ENCODE results near the gene SMCP. TPM values are rescaled to one million over a fixed set of nuclear protein-coding genes. Genes with fewer than 3 reads are reported as not detected.

The SMCP gene
- total RNA-seq, 4 donors from 2014 or later: not detected

DNA sequence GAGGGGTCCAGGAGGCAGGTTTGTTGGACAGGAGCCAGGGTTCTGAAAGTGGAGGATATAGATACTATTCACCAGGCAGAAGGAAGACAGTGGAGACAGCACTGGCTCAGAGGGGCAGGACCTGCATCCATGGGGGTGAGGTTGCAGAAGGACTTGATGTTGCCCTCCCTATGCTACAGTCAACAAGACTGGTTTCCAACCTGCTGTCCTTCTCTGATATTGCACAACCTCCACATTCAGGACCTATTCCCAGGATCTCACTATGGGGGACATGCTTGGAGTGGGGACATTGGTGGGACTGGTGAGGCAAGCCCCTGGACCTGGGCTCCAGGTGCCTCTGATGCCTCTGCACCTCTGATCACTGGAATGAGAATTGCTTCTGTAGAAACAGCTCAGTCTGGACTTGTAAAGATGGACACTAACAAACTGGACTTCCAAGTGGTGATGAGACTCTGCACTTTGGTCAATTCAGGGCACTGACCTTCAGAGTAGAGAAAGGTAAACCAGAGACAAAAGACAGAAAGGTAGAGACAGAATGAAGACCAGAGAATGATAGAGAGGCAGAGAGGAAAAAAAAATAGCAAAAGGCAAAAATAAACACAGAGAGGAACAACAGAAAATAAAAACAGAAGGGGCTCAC lies 1.6 kb downstream of the SMCP start:
- H3K36me3 ChIP-seq: no peaks in the 10 kb centered on the region
- no peak for DNase-seq (ENCODE audit: low spot score in 2 of 2)
- H3K9me3 ChIP-seq: no peaks in the 10 kb centered on the region
- H3K27me3 ChIP-seq: no peaks in the 10 kb centered on the region
- peak overlapping the region; percentile 31 for H3K27ac ChIP-seq
- peaks cover 6% of the 10 kb centered on the region for H3K4me1 ChIP-seq
- H3K4me3 ChIP-seq: no peak overlapping the region
- TF ChIP-seq, protein P1, sequence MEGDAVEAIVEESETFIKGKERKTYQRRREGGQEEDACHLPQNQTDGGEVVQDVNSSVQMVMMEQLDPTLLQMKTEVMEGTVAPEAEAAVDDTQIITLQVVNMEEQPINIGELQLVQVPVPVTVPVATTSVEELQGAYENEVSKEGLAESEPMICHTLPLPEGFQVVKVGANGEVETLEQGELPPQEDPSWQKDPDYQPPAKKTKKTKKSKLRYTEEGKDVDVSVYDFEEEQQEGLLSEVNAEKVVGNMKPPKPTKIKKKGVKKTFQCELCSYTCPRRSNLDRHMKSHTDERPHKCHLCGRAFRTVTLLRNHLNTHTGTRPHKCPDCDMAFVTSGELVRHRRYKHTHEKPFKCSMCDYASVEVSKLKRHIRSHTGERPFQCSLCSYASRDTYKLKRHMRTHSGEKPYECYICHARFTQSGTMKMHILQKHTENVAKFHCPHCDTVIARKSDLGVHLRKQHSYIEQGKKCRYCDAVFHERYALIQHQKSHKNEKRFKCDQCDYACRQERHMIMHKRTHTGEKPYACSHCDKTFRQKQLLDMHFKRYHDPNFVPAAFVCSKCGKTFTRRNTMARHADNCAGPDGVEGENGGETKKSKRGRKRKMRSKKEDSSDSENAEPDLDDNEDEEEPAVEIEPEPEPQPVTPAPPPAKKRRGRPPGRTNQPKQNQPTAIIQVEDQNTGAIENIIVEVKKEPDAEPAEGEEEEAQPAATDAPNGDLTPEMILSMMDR (IDR thresholded peaks at IDR 0.05): no peak
- TF ChIP-seq EP300 (IDR thresholded peaks at IDR 0.05) (no peak), POLR2A (IDR thresholded peaks at IDR 0.05) (no peak), POLR2AphosphoS5 (IDR thresholded peaks at IDR 0.05) (no peak)

DNA sequence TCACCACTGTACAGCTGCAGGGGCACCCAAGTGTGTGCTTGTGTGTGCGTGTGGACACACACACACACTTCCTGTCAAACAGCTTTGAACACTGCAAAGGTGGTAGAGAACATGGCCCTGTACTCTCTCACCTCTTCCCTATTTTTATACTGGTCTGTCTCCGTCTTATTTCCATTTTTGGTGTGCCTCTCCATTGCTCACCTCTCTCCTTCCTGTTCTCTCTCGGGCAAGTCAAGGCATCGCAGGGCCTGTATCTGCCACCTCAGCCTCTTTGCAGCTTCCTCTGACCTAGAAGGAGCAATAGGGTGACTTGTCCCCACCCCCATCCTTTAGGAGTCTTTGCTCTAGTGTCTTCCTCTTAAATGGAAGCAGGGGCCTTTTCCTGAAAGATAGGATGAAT lies 2.2 kb downstream of the SMCP start:
- WGBS: 74% methylated on average over 4 of the region's 4 CpGs
- DNase-seq (ENCODE audit: low spot score in 2 of 2): no peak
- Histone ChIP-seq H3K36me3 (no peaks in the 10 kb centered on the region), H3K27me3 (no peaks in the 10 kb centered on the region), H3K9me3 (no peaks in the 10 kb centered on the region), H3K4me3 (no peak overlapping the region), H3K27ac (peak overlapping the region; percentile 33), H3K4me1 (peaks cover 6% of the 10 kb centered on the region)
- no peak for TF ChIP-seq EP300 (IDR thresholded peaks at IDR 0.05)
- TF ChIP-seq POLR2AphosphoS5 (IDR thresholded peaks at IDR 0.05): no peak
- TF ChIP-seq, protein P1 (IDR thresholded peaks at IDR 0.05): no peak
- no peak for TF ChIP-seq POLR2A (IDR thresholded peaks at IDR 0.05)

DNA sequence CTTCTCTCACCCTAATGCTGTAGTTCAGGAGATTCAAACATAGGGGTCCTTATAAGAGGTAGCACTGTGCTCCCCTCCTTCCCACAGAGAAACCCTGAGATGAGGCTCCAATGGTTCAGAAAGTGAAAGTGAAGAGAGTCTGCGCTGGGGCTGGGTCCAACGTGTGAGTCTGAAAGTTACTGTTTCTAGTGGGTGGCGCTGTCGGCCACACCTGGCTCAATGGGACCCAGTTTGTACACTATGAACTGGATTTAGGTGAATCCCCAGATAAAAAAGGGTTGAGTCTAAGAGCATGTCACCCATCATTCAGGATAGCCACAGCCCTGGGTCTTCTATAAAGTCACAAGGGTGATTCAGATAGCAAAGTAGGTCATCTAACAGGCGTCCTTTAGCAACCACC lies 2.8 kb downstream of the SMCP start:
- H3K9me3 ChIP-seq: no peaks in the 10 kb centered on the region
- H3K27ac ChIP-seq: peak overlapping the region; percentile 33
- peaks cover 6% of the 10 kb centered on the region for H3K4me1 ChIP-seq
- no peak for DNase-seq (ENCODE audit: low spot score in 2 of 2)
- TF ChIP-seq POLR2AphosphoS5 (IDR thresholded peaks at IDR 0.05) (no peak), POLR2A (IDR thresholded peaks at IDR 0.05) (no peak), EP300 (IDR thresholded peaks at IDR 0.05) (no peak)
- TF ChIP-seq, protein P1 (IDR thresholded peaks at IDR 0.05): no peak
- H3K27me3 ChIP-seq: no peaks in the 10 kb centered on the region
- H3K36me3 ChIP-seq: no peaks in the 10 kb centered on the region
- 69% methylated on average over 1 of the region's 5 CpGs for WGBS
- H3K4me3 ChIP-seq: no peak overlapping the region

DNA sequence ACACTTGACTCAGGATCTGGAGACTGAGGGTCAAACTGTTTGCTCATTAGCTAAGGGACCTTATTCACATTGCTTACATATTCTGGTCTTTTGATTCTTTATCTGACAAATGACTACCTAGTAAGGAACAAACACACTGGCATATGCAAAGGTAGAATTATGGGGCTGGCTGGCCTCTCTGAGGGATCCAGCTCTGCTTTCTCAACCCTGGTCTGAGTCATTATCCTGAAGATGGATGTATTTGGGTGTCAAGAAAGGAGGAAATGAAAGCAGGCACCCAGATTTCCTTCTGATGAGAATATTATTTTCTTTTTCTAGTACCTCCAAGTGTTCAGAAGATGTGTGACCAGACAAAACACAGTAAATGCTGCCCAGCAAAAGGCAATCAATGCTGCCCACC lies 6.0 kb downstream of the SMCP start:
- Histone ChIP-seq H3K9me3 (no peaks in the 10 kb centered on the region), H3K4me1 (peaks cover 6% of the 10 kb centered on the region), H3K27me3 (no peaks in the 10 kb centered on the region), H3K27ac (no peak overlapping the region), H3K4me3 (no peak overlapping the region), H3K36me3 (no peaks in the 10 kb centered on the region)
- TF ChIP-seq EP300 (IDR thresholded peaks at IDR 0.05): no peak
- TF ChIP-seq, protein P1 (IDR thresholded peaks at IDR 0.05): no peak
- no peak for TF ChIP-seq POLR2AphosphoS5 (IDR thresholded peaks at IDR 0.05)
- TF ChIP-seq POLR2A (IDR thresholded peaks at IDR 0.05): no peak
- no peak for DNase-seq (ENCODE audit: low spot score in 2 of 2)

DNA sequence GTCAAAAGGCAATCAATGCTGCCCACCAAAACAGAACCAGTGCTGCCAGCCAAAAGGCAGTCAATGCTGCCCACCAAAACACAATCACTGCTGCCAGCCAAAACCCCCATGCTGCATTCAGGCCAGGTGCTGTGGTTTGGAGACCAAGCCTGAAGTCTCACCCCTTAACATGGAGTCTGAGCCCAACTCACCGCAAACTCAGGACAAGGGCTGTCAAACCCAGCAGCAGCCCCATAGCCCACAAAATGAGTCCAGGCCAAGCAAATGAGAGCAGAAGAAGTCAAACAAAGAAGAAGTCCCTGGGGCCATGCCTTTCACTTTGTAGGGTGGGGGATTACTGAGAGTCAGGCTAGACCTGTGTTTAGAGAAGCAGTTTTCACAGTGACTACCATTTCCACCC lies 6.4 kb downstream of the SMCP start:
- H3K27ac ChIP-seq: no peak overlapping the region
- no peak overlapping the region for H3K4me3 ChIP-seq
- no peaks in the 10 kb centered on the region for H3K36me3 ChIP-seq
- peak in 1 of 2 donors; percentile 57 for DNase-seq (ENCODE audit: low spot score in 2 of 2)
- WGBS: 100% methylated on average over 1 of the region's 1 CpG
- no peak for TF ChIP-seq EP300 (IDR thresholded peaks at IDR 0.05)
- no peak for TF ChIP-seq POLR2AphosphoS5 (IDR thresholded peaks at IDR 0.05)
- TF ChIP-seq, protein P1 (IDR thresholded peaks at IDR 0.05): no peak
- no peak for TF ChIP-seq POLR2A (IDR thresholded peaks at IDR 0.05)
- H3K9me3 ChIP-seq: no peaks in the 10 kb centered on the region
- H3K27me3 ChIP-seq: no peaks in the 10 kb centered on the region
- H3K4me1 ChIP-seq: peaks cover 6% of the 10 kb centered on the region
